Urinary bladder (tissue), 4 donors: Measurements from ENCODE around the gene CSF1R. TPM values are rescaled to one million over a fixed set of nuclear protein-coding genes. Genes with fewer than 3 reads are reported as not detected.

ENCODE experiments used
- DNase-seq: peaks from one replicate; pipeline ENCODE4 v3.0.0-alpha.2; 2015; ENCODE audit errors: extremely low spot score
- H3K27ac ChIP-seq: one replicate; pipeline ENCODE4 v1.5.1; 2013; ENCODE audit warnings: low read depth, mild to moderate bottlenecking, moderate library complexity
- H3K36me3 ChIP-seq: one replicate; pipeline ENCODE4 v1.6.1; 2013; ENCODE audit warnings: mild to moderate bottlenecking, moderate library complexity; ENCODE audit not compliant: insufficient read depth
- H3K4me1 ChIP-seq: one replicate; pipeline ENCODE4 v1.6.1; 2013; ENCODE audit warnings: mild to moderate bottlenecking, moderate library complexity; ENCODE audit not compliant: insufficient read depth
- H3K4me3 ChIP-seq: one replicate; pipeline ENCODE4 v1.5.1; 2013; ENCODE audit warnings: low read depth, low read length
- WGBS: extraction: QIAGEN DNeasy Blood & Tissue Kit; methylation state at CpG from one replicate; pipeline ENCODE4 v1.1.7; 2013; 5-methylcytosine and 5-hydroxymethylcytosine counted together
- polyA plus RNA-seq: library from polyadenylated mRNA; stranded (reverse); fragments of 200-250 nt; gene quantifications from one replicate; pipeline ENCODE4 v1.2.3, GENCODE V29; 2013
- small RNA-seq: library from RNA; depleted of rRNA; stranded (forward); fragments of <200 nt; gene quantifications from one replicate; pipeline ENCODE3, GENCODE V24; 2014
- total RNA-seq: library from RNA; depleted of rRNA; stranded (reverse); fragments of >200 nt; gene quantifications from one replicate; pipeline ENCODE4 v1.2.3, GENCODE V29; 2014
- donor health status: healthy with polysubstance abuse.
- donor health status: healthy.

The CSF1R gene
- total and polyA plus RNA-seq, 2 donors = 15.8 to 24.5 TPM

GRCh38 chr5:150017226-150018005 is 68.9 kb downstream of the CSF1R start:
- Histone ChIP-seq H3K36me3 (peaks cover 4% of the 10 kb centered on the region), H3K4me3 (no peak overlapping the region), H3K4me1 (no peaks in the 10 kb centered on the region), H3K27ac (no peak overlapping the region)
- 48% methylated on average over 6 of the region's 6 CpGs for WGBS
- no peak for DNase-seq

GRCh38 chr5:150016537-150016936 is 69.8 kb downstream of the CSF1R start:
- no peak for DNase-seq
- Histone ChIP-seq H3K4me1 (no peaks in the 10 kb centered on the region), H3K4me3 (no peak overlapping the region), H3K27ac (no peak overlapping the region), H3K36me3 (peaks cover 4% of the 10 kb centered on the region)

GRCh38 chr5:150015415-150015814 is 70.9 kb downstream of the CSF1R start:
- Histone ChIP-seq H3K4me1 (no peaks in the 10 kb centered on the region), H3K36me3 (peaks cover 5% of the 10 kb centered on the region), H3K27ac (no peak overlapping the region), H3K4me3 (no peak overlapping the region)
- WGBS = 99% methylated on average over 3 of the region's 3 CpGs
- DNase-seq = no peak

GRCh38 chr5:150014456-150014855 is 71.9 kb downstream of the CSF1R start:
- WGBS = 96% methylated on average over 3 of the region's 3 CpGs
- peaks cover 10% of the 10 kb centered on the region for H3K36me3 ChIP-seq
- DNase-seq = no peak
- H3K4me3 ChIP-seq = no peak overlapping the region
- H3K4me1 ChIP-seq = no peaks in the 10 kb centered on the region
- no peak overlapping the region for H3K27ac ChIP-seq

- WGBS = 97% methylated on average over 4 of the region's 4 CpGs
- Histone ChIP-seq H3K4me1 (no peaks in the 10 kb centered on the region), H3K27ac (no peak overlapping the region), H3K4me3 (no peak overlapping the region), H3K36me3 (peaks cover 10% of the 10 kb centered on the region)
- DNase-seq = no peak
Observed at GRCh38 chr5:150013931-150014330, 72.4 kb downstream of the CSF1R start.

- Histone ChIP-seq H3K4me1 (no peaks in the 10 kb centered on the region), H3K36me3 (peaks cover 8% of the 10 kb centered on the region), H3K4me3 (no peak overlapping the region), H3K27ac (no peak overlapping the region)
- 88% methylated on average over 6 of the region's 6 CpGs for WGBS
- no peak for DNase-seq
Observed at GRCh38 chr5:150009671-150010387, 76.5 kb downstream of the CSF1R start.

- DNase-seq = no peak
- H3K36me3 ChIP-seq = peaks cover 6% of the 10 kb centered on the region
- no peak overlapping the region for H3K27ac ChIP-seq
Observed at GRCh38 chr5:150007050-150007449, 79.3 kb downstream of the CSF1R start.

GRCh38 chr5:150006318-150006717 is 80.0 kb downstream of the CSF1R start:
- 86% methylated on average over 4 of the region's 4 CpGs for WGBS
- Histone ChIP-seq H3K4me1 (no peaks in the 10 kb centered on the region), H3K36me3 (peaks cover 6% of the 10 kb centered on the region), H3K27ac (no peak overlapping the region), H3K4me3 (no peak overlapping the region)
- no peak for DNase-seq

More at GRCh38 chr5:150007050-150007449, 79.3 kb downstream of the CSF1R start:
- Histone ChIP-seq H3K4me3 (no peak overlapping the region), H3K4me1 (no peaks in the 10 kb centered on the region)

Small RNAs within 50 kb of the gene (small RNA-seq; reads per million reads assigned to genes)
- not detected for gene RF00019

Other genes starting within 250 kb of the CSF1R start
- 0.05 TPM for gene PDE6A, start 141.8 kb downstream of the CSF1R start, total RNA-seq
- 0.01 TPM for gene PDE6A, start 141.8 kb downstream of the CSF1R start, polyA plus RNA-seq
- 34.9 TPM for gene SLC26A2, start 125.8 kb downstream of the CSF1R start, total RNA-seq
- gene SLC26A2, start 125.8 kb downstream of the CSF1R start, polyA plus RNA-seq = 5.0 TPM
- gene TIGD6, start 85.9 kb downstream of the CSF1R start, total RNA-seq = 4.8 TPM
- gene TIGD6, start 85.9 kb downstream of the CSF1R start, polyA plus RNA-seq = 4.1 TPM
- gene HMGXB3, start 85.8 kb downstream of the CSF1R start, total RNA-seq = 24.3 TPM
- 16.3 TPM for gene HMGXB3, start 85.8 kb downstream of the CSF1R start, polyA plus RNA-seq
- gene PDGFRB, start 69.3 kb upstream of the CSF1R start, total RNA-seq = 112 TPM
- gene PDGFRB, start 69.3 kb upstream of the CSF1R start, polyA plus RNA-seq = 79.4 TPM
- gene CDX1, start 80.2 kb upstream of the CSF1R start, total RNA-seq = 0.21 TPM
- not detected for gene CDX1, start 80.2 kb upstream of the CSF1R start, polyA plus RNA-seq
- gene SLC6A7, start 103.5 kb upstream of the CSF1R start, total RNA-seq = not detected
- gene SLC6A7, start 103.5 kb upstream of the CSF1R start, polyA plus RNA-seq = 0.01 TPM
- gene CAMK2A, start 203.2 kb upstream of the CSF1R start, total RNA-seq = 1.8 TPM
- 2.6 TPM for gene CAMK2A, start 203.2 kb upstream of the CSF1R start, polyA plus RNA-seq
- 16.8 TPM for gene ARSI, start 216.4 kb upstream of the CSF1R start, total RNA-seq
- gene ARSI, start 216.4 kb upstream of the CSF1R start, polyA plus RNA-seq = 4.8 TPM